GM23338 (cell line): Measurements from ENCODE around the gene SH3GL3.

Experiments
- CTCF ChIP-seq, 2 experiments: fragments of 200-600 bp in 1 of 2; sonication (generic) in 1 of 2; conservative IDR thresholded peaks; 2 replicates each; pipeline versions ENCODE4 v1.5.1 to v1.6.1; 2016 to 2017; ENCODE audit warnings: antibody characterized with exemption in 2 of 2, low read depth in 2 of 2, mild to moderate bottlenecking in 2 of 2, moderate library complexity in 1 of 2
- EZH2 ChIP-seq: fragments of 200-600 bp; sonication (generic); IDR thresholded peaks from one replicate; pipeline ENCODE4 v1.8.0; 2017; ENCODE audit warnings: antibody characterized with exemption, mild to moderate bottlenecking, low read depth; ENCODE audit not compliant: unreplicated experiment

GRCh38 chr15:83398626-83399025, 48.5 kb upstream of the SH3GL3 start:
- no peak for TF ChIP-seq CTCF (conservative IDR thresholded peaks at IDR 0.05; ENCODE audit: low read depth in 2 of 2)
- no peak for TF ChIP-seq EZH2
